A673 (cell line): ENCODE measurements around the gene HSD17B3. TPM values are rescaled to one million over a fixed set of nuclear protein-coding genes. Genes with fewer than 3 reads are reported as not detected.

Experiments
- BruUV-seq: library from RNA; stranded (reverse); fragments of 400-500 nt; replicated peaks from 2 replicates; lab custom pipeline; 2021; lab: Mats Ljungman, UMichigan
- CTCF ChIA-PET: fragments of 300-600 bp; sonication (Branson Sonifier 250); formaldehyde crosslinking; loops from one replicate; lab custom pipeline; 2022; ENCODE audit warnings: antibody characterized with exemption; lab: Charles Lee
- POLR2A ChIA-PET: fragments of 300-600 bp; sonication (Branson Sonifier 250); formaldehyde crosslinking; loops from one replicate; lab custom pipeline; 2022; ENCODE audit warnings: antibody characterized with exemption; ENCODE audit not compliant: low non-redundant PET; lab: Charles Lee
- DNase-seq: peaks from one replicate; pipeline ENCODE4 v3.0.0-alpha.2; 2015; ENCODE audit warnings: low spot score
- H3K27ac ChIP-seq: fragments of 200-600 bp; sonication (generic); 2 replicates; pipeline ENCODE4 v1.5.1; 2016; ENCODE audit warnings: mixed run types, low read depth, mild to moderate bottlenecking, mixed read lengths, antibody characterized with exemption, low read length; ENCODE audit not compliant: poor library complexity, severe bottlenecking
- H3K27me3 ChIP-seq: fragments of 200-600 bp; sonication (generic); replicated peaks from 2 replicates; pipeline ENCODE4 v1.6.1; 2017; ENCODE audit warnings: mixed run types, low read depth, mild to moderate bottlenecking, mixed read lengths, antibody characterized with exemption, low read length; ENCODE audit not compliant: insufficient read depth, poor library complexity
- H3K36me3 ChIP-seq: fragments of 200-600 bp; sonication (generic); 2 replicates; pipeline ENCODE4 v1.6.1; 2016; ENCODE audit warnings: mixed run types, mild to moderate bottlenecking, mixed read lengths, antibody characterized with exemption, low read length; ENCODE audit not compliant: insufficient read depth, poor library complexity, severe bottlenecking
- H3K4me1 ChIP-seq: fragments of 200-600 bp; sonication (generic); 2 replicates; pipeline ENCODE4 v1.6.1; 2017; ENCODE audit warnings: mixed run types, mild to moderate bottlenecking, mixed read lengths, antibody characterized with exemption, low read length; ENCODE audit not compliant: insufficient read depth, poor library complexity, severe bottlenecking
- H3K4me3 ChIP-seq: fragments of 200-600 bp; sonication (generic); 2 replicates; pipeline ENCODE4 v1.5.1; 2016; ENCODE audit warnings: low read depth, mixed run types, mild to moderate bottlenecking, mixed read lengths, low read length; ENCODE audit not compliant: poor library complexity, severe bottlenecking
- H3K9me3 ChIP-seq: fragments of 200-600 bp; sonication (generic); 2 replicates; pipeline ENCODE4 v1.6.1; 2016; ENCODE audit warnings: mixed run types, low read depth, mild to moderate bottlenecking, mixed read lengths, antibody characterized with exemption, low read length; ENCODE audit not compliant: poor library complexity, severe bottlenecking
- CTCF ChIP-seq: fragments of 300-800, 200-600 bp; sonication (generic); conservative IDR thresholded peaks from 2 replicates; pipeline ENCODE4 v1.5.1; 2017; ENCODE audit warnings: low read depth, mild to moderate bottlenecking, antibody characterized with exemption, low read length, moderate library complexity, mixed read lengths
- EZH2 ChIP-seq: fragments of 200-600 bp; sonication (generic); IDR thresholded peaks from 2 replicates; pipeline ENCODE4 v1.6.1; 2017; ENCODE audit warnings: borderline replicate concordance, low read depth, mild to moderate bottlenecking, mixed read lengths, antibody characterized with exemption, low read length; ENCODE audit not compliant: poor library complexity, severe bottlenecking
- intact Hi-C: fragments of 100-400 bp; cut with micrococcal nuclease; formaldehyde crosslinking; loops from one replicate; pipeline ENCODE4 v1.10.0; 2022; ENCODE audit not compliant: unreplicated experiment
- total RNA-seq: library from RNA; stranded (reverse); gene quantifications from 2 replicates; pipeline ENCODE4 v1.2.3, GENCODE V29; 2021

HSD17B3 gene
- total RNA-seq, 1 experiment from 2014 or later = not detected

- H3K4me3 ChIP-seq = no peak overlapping the region
- no peaks in the 10 kb centered on the region for H3K4me1 ChIP-seq
- ChIA-PET CTCF (no interaction called here), POLR2A (no interaction called here)
- no peak for TF ChIP-seq EZH2
- TF ChIP-seq CTCF = no peak
- no peaks in the 10 kb centered on the region for H3K36me3 ChIP-seq
- no TSS peak for BruUV-seq
- no peaks in the 10 kb centered on the region for H3K27me3 ChIP-seq
- H3K27ac ChIP-seq = no peak overlapping the region
- DNase-seq = peak; percentile 25
- intact Hi-C loops = no loop called here
- H3K9me3 ChIP-seq = no peaks in the 10 kb centered on the region
These were observed 45.2 kb downstream of the HSD17B3 start for GRCh38 chr9:96256800-96257199.

GRCh38 chr9:96255698-96256097 is 46.3 kb downstream of the HSD17B3 start:
- no peaks in the 10 kb centered on the region for H3K27me3 ChIP-seq
- no peaks in the 10 kb centered on the region for H3K9me3 ChIP-seq
- H3K36me3 ChIP-seq = no peaks in the 10 kb centered on the region
- no TSS peak for BruUV-seq
- no peak overlapping the region for H3K4me3 ChIP-seq
- no peak for DNase-seq
- H3K4me1 ChIP-seq = no peaks in the 10 kb centered on the region
- ChIA-PET CTCF (no interaction called here), POLR2A (no interaction called here)
- TF ChIP-seq EZH2 = no peak
- TF ChIP-seq CTCF = no peak
- H3K27ac ChIP-seq = no peak overlapping the region
- intact Hi-C loops = no loop called here

- intact Hi-C loops = no loop called here
- BruUV-seq = no TSS peak
- TF ChIP-seq EZH2 (no peak), CTCF (no peak)
- H3K4me1 ChIP-seq = no peaks in the 10 kb centered on the region
- no peak for DNase-seq
- no peaks in the 10 kb centered on the region for H3K36me3 ChIP-seq
- H3K4me3 ChIP-seq = no peak overlapping the region
- no peaks in the 10 kb centered on the region for H3K9me3 ChIP-seq
- ChIA-PET POLR2A (no interaction called here), CTCF (no interaction called here)
- no peak overlapping the region for H3K27ac ChIP-seq
- no peaks in the 10 kb centered on the region for H3K27me3 ChIP-seq
These were observed 48.8 kb downstream of the HSD17B3 start for GRCh38 chr9:96253059-96253696.
